Mammary epithelial cell (primary cell): ENCODE measurements around the gene PLCH1.

Source experiments
- CTCF ChIP-seq, 2 donors: IDR thresholded peaks in 1 of 2; conservative IDR thresholded peaks in 1 of 2; 2 replicates each; pipeline ENCODE4 v1.5.1; 2011 to 2012; ENCODE audit warnings: inconsistent platforms in 2 of 2, low read length in 2 of 2, mild to moderate bottlenecking in 2 of 2, control low read depth in 1 of 2, low read depth in 1 of 2; ENCODE audit not compliant: insufficient read depth in 1 of 2; ENCODE audit errors: extremely low read depth in 1 of 2
- EZH2 ChIP-seq: IDR thresholded peaks from 2 replicates; pipeline ENCODE4 v1.6.1; 2012; ENCODE audit warnings: low read length, inconsistent platforms, borderline replicate concordance

GRCh38 chr3:155587581-155587980 is 157.3 kb downstream of the PLCH1 start:
- no peak for TF ChIP-seq CTCF (conservative IDR thresholded peaks at IDR 0.05 in 1 of 2, IDR thresholded peaks at IDR 0.05 in 1 of 2; ENCODE audit: extremely low read depth in 1 of 2, insufficient read depth in 1 of 2, low read depth in 1 of 2, low read length in 2 of 2)
- no peak for TF ChIP-seq EZH2
